Measurements from ENCODE around the gene SLCO3A1. TPM values are rescaled to one million over a fixed set of nuclear protein-coding genes. Genes with fewer than 3 reads are reported as not detected.

Gene SLCO3A1
- total RNA-seq, 2 experiments from 2014 or later, result 4.2 to 4.8 TPM

- intact Hi-C loops (cut with micrococcal nuclease), result no loop called here
- H3K27me3 Mint-ChIP-seq, result no peaks in the 10 kb centered on the region
- no peaks in the 10 kb centered on the region for H3K36me3 Mint-ChIP-seq (ENCODE audit: low read depth)
- DNase-seq (no peak), ATAC-seq (no peak)
- no peak overlapping the region for H3K4me3 Mint-ChIP-seq
- ChIA-PET CTCF (interaction anchor here (1.0 kb wide), 1 partner anchor 13 kb away, joined by 3 read pairs; no protein-coding TSS in a partner anchor), POLR2A (no interaction called here)
- H3K9me3 Mint-ChIP-seq, result no peaks in the 10 kb centered on the region
- H3K4me1 Mint-ChIP-seq (ENCODE audit: low read depth), result peaks cover 20% of the 10 kb centered on the region
- H3K27ac Mint-ChIP-seq, result no peak overlapping the region
- TF ChIP-seq, protein P1, sequence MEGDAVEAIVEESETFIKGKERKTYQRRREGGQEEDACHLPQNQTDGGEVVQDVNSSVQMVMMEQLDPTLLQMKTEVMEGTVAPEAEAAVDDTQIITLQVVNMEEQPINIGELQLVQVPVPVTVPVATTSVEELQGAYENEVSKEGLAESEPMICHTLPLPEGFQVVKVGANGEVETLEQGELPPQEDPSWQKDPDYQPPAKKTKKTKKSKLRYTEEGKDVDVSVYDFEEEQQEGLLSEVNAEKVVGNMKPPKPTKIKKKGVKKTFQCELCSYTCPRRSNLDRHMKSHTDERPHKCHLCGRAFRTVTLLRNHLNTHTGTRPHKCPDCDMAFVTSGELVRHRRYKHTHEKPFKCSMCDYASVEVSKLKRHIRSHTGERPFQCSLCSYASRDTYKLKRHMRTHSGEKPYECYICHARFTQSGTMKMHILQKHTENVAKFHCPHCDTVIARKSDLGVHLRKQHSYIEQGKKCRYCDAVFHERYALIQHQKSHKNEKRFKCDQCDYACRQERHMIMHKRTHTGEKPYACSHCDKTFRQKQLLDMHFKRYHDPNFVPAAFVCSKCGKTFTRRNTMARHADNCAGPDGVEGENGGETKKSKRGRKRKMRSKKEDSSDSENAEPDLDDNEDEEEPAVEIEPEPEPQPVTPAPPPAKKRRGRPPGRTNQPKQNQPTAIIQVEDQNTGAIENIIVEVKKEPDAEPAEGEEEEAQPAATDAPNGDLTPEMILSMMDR (IDR thresholded peaks at IDR 0.05), result no peak
Observed at GRCh38 chr15:92017882-92018534, 164.5 kb downstream of the SLCO3A1 start.

GRCh38 chr15:92018535-92019239, 165.2 kb downstream of the SLCO3A1 start:
- H3K36me3 Mint-ChIP-seq (ENCODE audit: low read depth), result no peaks in the 10 kb centered on the region
- DNase-seq (no peak), ATAC-seq (no peak)
- H3K27ac Mint-ChIP-seq, result no peak overlapping the region
- CTCF ChIA-PET, result interaction anchor here (1.0 kb wide), 1 partner anchor 14 kb away, joined by 3 read pairs; no protein-coding TSS in a partner anchor
- TF ChIP-seq, protein P1 (IDR thresholded peaks at IDR 0.05), result no peak
- no peaks in the 10 kb centered on the region for H3K9me3 Mint-ChIP-seq
- H3K4me3 Mint-ChIP-seq, result no peak overlapping the region
- POLR2A ChIA-PET, result no interaction called here
- intact Hi-C loops (cut with micrococcal nuclease), result no loop called here
- no peaks in the 10 kb centered on the region for H3K27me3 Mint-ChIP-seq
- peaks cover 20% of the 10 kb centered on the region for H3K4me1 Mint-ChIP-seq (ENCODE audit: low read depth)

DNA sequence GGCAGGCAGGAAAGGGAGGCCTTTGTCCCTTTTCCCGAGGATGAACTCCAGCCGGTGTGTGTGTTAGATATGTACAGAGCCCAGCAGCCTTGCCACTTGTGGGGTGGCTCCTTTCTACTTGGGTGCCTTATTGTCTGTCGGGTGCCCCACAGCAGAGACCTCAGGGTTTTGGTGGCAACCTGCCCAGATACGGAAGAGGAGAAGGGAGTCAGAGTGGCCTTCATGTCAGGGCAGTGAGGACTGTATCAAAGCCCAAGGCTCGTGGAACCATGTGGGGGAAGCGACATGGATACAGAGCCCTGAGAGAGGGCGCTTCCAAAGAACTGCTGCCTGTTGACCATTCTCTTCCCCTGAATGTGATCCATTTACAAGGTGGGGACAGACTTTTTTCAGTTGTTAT, 166.2 kb downstream of the SLCO3A1 start:
- no peaks in the 10 kb centered on the region for H3K9me3 Mint-ChIP-seq
- DNase-seq (no peak), ATAC-seq (no peak)
- TF ChIP-seq, protein P1 (IDR thresholded peaks at IDR 0.05), result no peak
- H3K4me3 Mint-ChIP-seq, result no peak overlapping the region
- peaks cover 13% of the 10 kb centered on the region for H3K4me1 Mint-ChIP-seq (ENCODE audit: low read depth)
- ChIA-PET CTCF (no interaction called here), POLR2A (no interaction called here)
- intact Hi-C loops (cut with micrococcal nuclease), result no loop called here
- H3K27me3 Mint-ChIP-seq, result no peaks in the 10 kb centered on the region
- H3K27ac Mint-ChIP-seq, result no peak overlapping the region
- H3K36me3 Mint-ChIP-seq (ENCODE audit: low read depth), result no peaks in the 10 kb centered on the region

DNA sequence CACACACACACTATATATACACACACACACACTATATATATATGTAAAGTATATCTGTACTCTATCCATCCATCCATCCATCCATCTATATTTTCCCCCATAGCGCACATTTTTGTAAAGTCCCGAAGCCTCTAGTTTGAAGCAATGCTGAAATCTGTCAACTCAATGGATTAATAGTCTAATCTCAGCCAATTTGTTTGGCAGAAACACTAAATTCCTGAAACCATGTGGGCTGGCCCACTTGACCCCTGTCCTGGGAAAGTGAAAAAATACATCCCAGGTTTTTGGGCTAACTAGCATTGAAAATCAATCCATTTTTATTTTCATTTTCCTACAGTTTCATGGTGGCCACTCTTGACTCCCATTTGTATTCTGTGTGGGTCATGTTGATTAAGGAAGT, 166.7 kb downstream of the SLCO3A1 start:
- H3K27ac Mint-ChIP-seq, result no peak overlapping the region
- peaks cover 13% of the 10 kb centered on the region for H3K4me1 Mint-ChIP-seq (ENCODE audit: low read depth)

DNA sequence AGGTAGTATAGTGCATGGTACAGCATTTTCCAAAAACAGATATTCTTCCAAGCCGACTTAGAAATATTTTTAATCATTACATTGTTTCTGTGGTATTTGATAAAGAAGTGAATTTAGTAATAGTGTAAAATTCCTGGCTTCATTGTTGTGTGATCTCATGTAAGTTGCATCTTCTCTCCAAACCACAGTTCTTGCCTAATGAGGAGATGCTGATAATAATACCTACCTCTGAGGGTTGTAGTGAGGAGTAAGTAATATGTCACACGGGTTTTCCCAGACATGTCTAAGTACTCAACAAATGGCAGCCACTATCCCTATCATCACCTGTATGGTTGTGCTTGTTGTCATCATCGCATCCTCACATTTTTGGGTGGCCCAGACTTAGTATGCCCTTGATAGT, 167.3 kb downstream of the SLCO3A1 start:
- no peaks in the 10 kb centered on the region for H3K27me3 Mint-ChIP-seq
- peaks cover 13% of the 10 kb centered on the region for H3K4me1 Mint-ChIP-seq (ENCODE audit: low read depth)
- intact Hi-C loops (cut with micrococcal nuclease), result no loop called here
- TF ChIP-seq, protein P1 (IDR thresholded peaks at IDR 0.05), result no peak
- ChIA-PET POLR2A (no interaction called here), CTCF (no interaction called here)
- H3K36me3 Mint-ChIP-seq (ENCODE audit: low read depth), result no peaks in the 10 kb centered on the region
- ATAC-seq (no peak), DNase-seq (no peak)
- no peak overlapping the region for H3K27ac Mint-ChIP-seq
- no peak overlapping the region for H3K4me3 Mint-ChIP-seq
- H3K9me3 Mint-ChIP-seq, result no peaks in the 10 kb centered on the region

More for the DNA sequence above, 166.7 kb downstream of the SLCO3A1 start:
- ATAC-seq, result no peak
- Mint-ChIP-seq H3K36me3 (ENCODE audit: low read depth) (no peaks in the 10 kb centered on the region), H3K27me3 (no peaks in the 10 kb centered on the region), H3K9me3 (no peaks in the 10 kb centered on the region), H3K4me3 (no peak overlapping the region)
- POLR2A ChIA-PET, result no interaction called here
- no peak for DNase-seq
- CTCF ChIA-PET, result no interaction called here
- intact Hi-C loops (cut with micrococcal nuclease), result no loop called here
- TF ChIP-seq, protein P1 (IDR thresholded peaks at IDR 0.05), result no peak

Measured in activated CD8-positive, alpha-beta T cell treated with anti-CD3 and anti-CD28 coated beads for 36 hours (primary cell).